GM18505 (cell line): Measurements from ENCODE around the gene ANKRD49.
"Not testable (repeated sequence)": the region's sequence is repeated elsewhere in the genome, so short reads cannot be mapped to it uniquely, and the experiment has no call there.

Experiments
- ATAC-seq: cut with Tn5 transposase; IDR thresholded peaks from one replicate; pipeline ENCODE4 v1.9.1; 2021; ENCODE audit not compliant: unreplicated experiment
- POLR2A ChIP-seq: IDR thresholded peaks from 4 replicates; pipeline ENCODE4 v1.6.1; 2011; ENCODE audit warnings: borderline replicate concordance; ENCODE audit not compliant: insufficient read depth, insufficient read length; ENCODE audit errors: extremely low read depth

The ANKRD49 gene

DNA sequence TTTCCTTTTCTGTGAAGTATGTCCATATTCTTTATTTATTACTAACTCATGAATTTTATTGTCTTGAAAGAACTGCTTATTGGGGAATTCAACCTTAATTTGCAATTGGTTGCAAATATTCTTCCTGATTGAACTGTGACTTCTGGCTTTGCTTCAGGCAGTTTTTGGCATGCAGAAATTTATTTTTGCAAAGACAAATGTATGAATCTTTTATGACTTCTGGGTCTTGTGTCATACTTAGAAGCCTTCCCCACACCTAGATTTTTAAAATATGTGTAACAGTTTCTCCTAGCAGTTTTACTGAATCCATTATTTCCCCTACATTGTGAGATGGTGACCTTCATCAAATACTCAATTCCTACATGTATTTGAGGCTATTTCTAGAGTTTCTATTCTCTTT, 12.4 kb upstream of the ANKRD49 start:
- no peak for TF ChIP-seq POLR2A
- ATAC-seq: no peak

DNA sequence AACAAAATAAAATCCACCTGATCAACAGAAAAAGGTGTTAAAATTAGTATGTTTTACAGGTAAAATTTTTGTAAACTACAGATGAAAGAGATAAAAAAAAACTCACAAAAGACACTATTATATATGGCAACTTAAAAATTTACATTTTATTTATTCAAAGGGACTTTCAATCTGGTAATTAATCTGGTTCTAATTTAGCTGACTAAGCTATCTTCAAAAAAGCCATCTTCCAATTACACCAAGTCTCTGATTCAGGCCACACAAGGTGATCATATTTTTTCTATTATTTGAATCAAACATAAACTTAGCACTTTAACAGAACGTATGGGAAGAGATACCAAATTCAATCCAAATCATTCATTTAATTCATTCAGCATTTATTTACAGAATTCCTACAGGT, 7.7 kb upstream of the ANKRD49 start:
- TF ChIP-seq POLR2A: no peak
- no peak for ATAC-seq

DNA sequence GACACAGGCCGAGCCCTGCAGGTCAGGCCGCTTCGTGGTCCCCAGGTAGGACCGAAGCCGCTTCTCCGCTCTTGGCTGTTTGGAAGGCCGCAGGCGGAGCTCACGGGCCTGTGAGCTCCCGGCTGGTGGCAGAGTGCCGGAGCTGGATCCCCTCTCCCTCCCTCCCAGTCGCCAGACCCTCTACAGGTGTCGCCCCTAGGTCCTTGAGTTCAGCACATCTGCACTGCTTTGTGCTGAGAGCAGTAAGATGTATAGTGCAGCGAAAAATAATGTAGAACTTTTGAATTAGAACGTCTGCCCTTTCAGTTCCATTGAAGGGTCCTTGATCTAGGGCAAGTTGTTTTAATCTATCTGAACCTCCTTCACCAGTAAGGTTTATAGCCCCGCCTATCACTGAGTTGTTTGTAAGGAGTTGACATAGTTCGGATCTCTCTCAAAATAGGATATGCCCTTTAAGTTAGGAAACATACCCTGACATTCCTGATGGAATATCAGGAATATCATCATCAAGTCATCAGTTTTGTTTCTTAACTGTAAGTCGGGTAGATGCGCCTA, 419 bp downstream of the ANKRD49 start:
- peak; percentile 11 for TF ChIP-seq POLR2A
- ATAC-seq: peak; percentile 67

DNA sequence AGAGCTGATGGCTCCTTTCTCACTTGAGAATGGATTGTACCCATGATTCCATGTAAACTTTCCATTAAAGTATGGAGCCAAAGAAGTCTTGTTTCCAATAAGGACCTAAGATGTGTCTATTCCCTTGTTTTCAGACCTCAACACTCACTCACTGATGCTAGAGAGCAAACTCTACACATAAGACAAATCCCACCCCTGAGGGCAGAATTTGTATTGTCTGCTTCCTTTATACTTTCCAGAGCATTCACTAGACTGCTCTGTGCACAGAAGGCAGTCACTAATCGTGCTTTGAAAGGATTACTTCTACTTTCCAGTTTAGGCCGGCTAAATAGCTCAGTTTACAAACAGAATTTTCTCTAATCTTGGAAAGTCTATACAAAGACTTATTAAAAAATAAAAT, 6.4 kb downstream of the ANKRD49 start:
- ATAC-seq: no peak
- TF ChIP-seq POLR2A: no peak

DNA sequence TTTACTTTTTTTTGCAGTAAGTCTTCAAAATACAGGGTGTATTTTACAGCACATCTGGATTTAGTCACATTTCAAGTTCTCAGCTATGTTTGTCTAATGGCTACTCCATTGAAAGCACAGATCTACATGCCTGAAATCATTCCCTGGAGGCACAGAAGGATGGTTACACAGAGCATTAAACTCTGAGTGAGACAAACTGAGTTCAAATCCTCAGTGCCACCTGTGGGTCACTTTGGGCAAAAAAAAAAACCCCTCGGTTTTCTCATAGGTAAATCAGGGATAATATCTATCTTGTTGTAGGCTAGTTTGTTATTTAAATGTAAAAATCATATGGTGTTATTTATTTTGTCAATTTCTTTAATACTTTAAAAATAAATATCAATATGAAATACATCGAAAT, 7.7 kb downstream of the ANKRD49 start:
- TF ChIP-seq POLR2A: no peak
- ATAC-seq: no peak

DNA sequence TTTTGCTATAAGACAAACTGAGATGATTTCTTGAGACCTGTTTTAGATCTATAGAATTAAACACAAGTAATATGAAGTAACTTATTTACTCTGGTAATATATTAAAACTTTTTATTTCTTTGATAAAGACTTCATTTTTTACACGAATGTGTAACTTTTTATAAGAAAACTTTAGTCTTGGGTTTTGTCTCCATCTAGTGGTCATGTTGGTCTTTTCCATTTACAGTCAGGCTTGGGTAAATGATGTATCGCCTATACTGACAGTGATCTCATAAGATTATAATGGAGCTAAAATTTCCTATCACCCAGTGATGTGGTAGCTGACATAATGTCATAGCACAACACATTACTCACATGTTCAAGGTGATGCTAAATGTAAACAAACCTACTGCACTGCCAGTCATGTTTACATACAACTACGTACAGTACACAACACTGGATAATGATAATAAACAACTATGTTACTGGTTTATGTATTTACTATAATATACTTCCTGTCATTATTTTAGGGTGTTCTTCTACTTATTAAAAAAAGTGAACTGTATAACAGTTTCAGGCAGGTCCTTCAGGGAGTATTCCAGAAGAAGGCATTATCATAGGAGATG, 11.0 kb downstream of the ANKRD49 start:
- no peak for TF ChIP-seq POLR2A
- ATAC-seq: no peak

DNA sequence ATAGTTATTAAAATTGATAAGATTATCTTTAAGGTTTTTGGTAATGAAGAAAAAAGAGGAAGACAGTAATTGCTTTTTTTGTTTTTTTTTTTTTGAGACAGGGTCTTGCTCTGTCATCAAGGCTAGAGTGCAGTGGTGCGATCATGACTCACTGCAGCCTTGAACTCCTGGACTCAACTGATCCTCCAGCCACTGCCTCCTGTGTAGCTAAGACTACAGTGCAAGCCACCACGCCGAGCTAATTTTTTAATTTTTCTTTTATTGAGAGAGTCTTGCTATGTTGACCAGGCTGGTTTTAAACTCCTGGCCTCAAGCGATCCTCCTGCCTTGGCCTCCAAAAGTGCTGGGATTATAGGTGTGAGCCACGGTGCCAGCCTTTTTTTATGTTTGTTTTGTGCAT, 12.7 kb downstream of the ANKRD49 start:
- ATAC-seq: not testable (repeated sequence)

DNA sequence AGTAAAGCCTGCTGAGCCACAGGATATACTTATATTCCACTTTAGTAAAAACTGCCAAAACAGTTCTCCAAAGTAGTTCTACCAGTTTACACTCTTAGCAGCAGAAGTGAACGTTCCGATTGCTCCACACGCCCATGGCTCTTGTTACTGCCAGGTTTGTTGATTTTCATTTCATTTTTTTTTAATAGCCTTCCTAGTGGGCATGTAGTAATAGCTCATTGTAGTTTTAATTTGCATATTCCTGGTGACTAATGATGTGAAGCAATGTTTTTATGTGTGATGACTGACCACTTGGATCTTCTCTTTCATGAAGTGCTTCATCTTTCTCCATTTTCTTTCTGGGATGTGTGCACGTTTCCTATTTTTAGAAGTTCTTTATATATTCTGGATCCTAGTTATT, 13.7 kb downstream of the ANKRD49 start:
- no peak for ATAC-seq
- no peak for TF ChIP-seq POLR2A

DNA sequence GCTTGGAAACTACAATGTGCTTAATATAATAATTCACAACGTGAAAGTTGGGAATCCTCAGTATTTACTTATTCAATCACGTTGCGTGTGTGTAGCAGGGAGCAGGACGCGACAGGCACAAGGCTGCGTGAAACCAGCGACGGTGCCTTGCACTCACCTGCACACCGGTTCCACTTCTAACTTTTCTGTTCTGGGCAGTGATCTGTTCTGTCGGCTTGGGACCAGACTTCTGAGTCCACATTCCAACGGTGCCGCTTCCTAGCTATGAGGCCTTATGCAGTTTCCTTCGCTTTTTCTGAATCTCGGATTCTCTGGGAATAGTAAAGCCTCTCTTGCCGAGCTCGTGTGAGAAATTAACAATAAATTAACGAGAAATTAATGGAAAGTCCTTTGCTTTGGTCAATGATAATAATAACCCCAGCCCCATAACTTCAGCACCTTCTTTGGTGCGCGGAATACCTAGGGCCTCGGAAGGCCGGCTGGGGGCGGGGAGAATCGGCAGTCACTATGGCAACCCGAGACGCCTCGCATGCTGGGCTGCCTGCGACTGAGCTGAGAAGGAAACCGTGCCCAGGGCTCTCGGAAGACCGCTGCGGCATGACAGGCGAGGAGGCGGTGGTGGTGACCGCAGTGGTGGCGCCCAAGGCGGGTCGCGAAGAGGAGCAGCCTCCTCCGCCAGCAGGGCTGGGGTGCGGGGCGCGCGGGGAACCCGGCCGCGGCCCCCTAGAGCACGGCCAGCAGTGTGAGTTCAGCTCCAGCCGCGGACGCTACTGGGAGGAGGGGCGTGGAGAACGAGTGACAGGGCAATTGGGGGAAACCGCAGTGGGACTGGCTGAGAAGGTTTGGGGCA, 18.4 kb downstream of the ANKRD49 start, which contains the start of gene C11orf97:
C11orf97 (plus strand) TSS at position 530 of the 850 bp plus-strand sequence; CDS start at position 598, 68 bp downstream.
- ATAC-seq: peak; percentile 92
- no peak for TF ChIP-seq POLR2A

DNA sequence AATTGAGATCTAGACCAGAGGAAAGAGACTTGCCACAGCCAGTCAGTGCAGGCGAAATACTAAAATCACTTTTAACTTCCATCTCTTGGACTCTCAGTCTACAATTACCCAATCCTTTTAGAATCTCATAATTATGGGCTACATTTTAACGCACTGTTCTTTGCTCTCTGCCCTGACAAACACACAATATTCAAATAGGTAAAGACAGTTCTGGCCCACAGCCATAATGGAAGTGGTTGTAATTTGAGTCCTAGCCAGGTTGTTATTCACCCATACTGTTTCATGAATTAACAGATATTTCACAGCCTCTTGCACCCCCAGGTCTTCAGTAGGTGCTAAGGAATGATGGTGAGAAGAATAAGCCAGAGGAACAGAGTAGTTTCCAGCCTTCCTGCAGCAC, 19.3 kb downstream of the ANKRD49 start:
- no peak for TF ChIP-seq POLR2A
- ATAC-seq: no peak

DNA sequence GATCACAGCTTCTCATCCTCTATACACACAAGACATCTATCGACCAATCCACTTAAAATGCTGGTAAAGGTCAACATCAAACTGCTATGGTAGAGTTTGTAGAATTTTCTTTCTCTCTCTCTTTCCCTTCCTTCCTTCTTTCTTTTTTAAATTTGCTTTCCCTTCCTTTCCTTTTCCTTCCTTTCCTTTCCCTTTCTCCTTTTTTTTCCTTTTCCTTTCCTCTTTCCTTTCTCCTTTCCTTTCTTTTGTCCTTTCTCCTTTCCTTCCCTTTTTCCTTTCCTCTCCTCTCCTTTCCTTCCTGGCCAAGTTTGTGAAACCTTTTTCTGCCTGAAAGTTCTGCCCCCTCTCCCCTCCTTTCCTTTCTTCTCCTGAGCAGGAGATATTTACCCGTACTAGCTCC, 21.6 kb downstream of the ANKRD49 start:
- no peak for ATAC-seq
- TF ChIP-seq POLR2A: no peak

DNA sequence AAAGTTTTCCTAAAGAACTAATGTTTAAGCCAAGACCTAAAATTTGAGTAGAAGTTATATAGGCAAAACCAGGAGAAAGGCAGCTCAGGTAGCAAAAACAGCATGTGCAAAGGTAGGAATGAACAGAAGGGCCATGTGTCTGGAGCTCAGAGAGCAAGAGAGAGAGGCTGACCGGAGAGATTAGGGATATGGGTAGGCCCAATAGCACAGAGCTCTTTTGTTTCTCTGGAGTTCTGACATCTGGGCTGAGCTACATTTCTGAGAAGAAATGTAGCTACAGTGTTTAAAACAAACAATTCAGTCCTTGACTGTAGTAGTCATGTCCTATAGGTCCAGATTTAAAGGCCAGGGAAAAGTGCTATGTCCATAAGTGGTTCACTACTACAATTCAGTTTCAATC, 22.9 kb downstream of the ANKRD49 start:
- TF ChIP-seq POLR2A: no peak
- no peak for ATAC-seq

DNA sequence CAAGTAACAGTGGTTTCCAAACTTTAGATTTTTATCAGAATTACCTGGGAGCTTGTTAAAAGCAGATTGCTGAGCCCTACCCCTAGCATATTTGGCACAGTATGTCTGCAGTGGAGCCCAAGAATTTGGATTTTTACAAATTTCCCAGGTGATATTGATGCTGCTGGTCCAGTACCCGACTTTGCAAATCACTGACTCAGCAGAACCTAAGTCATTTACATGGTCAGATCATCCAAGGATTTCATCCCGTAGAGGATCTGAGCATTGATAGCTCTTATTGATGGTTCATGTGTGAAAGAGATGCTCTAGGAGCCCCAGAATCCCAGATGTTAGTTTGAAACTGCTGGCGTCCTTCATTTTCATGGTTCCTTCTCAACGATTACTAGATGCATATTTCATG, 24.5 kb downstream of the ANKRD49 start:
- no peak for ATAC-seq
- no peak for TF ChIP-seq POLR2A

DNA sequence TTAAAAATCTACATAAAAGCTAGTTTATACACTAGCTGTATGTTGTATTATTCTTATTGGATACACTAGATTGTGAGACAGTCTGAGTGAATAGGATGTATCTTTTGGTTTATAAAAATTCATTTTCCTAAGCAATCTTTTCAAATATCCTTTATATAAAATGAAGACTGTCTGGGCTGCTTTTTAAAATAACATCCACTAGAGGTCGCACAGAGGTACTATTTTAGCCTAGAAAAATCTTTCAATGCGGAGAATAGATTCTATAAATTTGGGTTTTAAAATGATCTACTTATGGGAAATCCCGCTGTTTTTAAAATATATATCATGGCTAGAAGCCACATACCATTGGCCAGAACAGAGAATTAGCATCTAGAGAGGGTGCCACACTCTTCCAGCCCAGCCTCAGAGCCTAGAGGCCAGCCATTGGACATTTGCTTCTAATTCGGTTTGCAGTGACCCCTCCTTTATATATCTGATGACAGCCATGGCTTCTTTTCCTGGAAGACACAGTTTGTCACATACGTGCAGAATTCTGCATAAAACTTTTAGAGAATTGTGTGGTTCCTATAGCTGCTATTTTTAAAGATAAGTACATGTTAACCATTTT, 25.8 kb downstream of the ANKRD49 start:
- ATAC-seq: no peak
- TF ChIP-seq POLR2A: no peak

DNA sequence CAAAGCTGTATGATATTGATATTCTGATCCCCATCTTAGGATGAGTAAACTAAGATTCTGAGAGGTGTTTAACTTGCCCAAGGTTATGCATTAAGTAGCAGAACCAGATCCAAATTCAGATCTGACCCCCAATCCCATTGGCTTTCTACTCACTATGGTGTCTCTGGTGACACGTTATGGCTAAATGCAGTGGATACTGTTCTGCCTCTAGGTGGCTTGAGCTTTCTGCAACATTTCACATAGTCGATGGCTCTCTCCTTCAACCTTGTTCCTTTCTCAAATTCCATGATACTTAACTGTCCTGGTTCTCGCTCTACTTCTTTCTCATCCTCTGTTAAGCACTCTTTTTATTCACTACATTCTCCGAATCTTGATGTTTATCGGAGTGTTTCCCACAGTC, 27.9 kb downstream of the ANKRD49 start:
- ATAC-seq: no peak
- TF ChIP-seq POLR2A: no peak

DNA sequence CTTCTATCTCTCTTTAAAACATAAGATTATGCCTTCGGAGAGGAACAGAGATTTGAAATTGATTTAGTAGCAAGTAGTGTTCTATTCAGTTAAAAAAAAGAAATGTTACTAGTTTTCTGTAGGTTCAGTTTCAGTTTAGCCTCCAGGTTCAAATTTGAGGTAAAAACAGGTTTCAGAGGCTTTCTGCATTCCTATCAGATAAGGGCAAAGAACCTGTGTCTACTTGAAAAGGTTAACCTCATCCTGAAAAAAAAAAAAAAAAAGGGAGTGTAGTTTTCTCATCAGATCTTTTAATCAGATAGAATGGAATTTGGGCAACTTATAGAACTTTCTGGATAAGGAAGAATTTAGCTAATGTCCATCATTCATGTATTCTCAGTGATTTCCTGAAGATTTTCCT, 30.6 kb downstream of the ANKRD49 start:
- TF ChIP-seq POLR2A: no peak
- no peak for ATAC-seq
